ENCODE data around the gene COL4A2.

DNA sequence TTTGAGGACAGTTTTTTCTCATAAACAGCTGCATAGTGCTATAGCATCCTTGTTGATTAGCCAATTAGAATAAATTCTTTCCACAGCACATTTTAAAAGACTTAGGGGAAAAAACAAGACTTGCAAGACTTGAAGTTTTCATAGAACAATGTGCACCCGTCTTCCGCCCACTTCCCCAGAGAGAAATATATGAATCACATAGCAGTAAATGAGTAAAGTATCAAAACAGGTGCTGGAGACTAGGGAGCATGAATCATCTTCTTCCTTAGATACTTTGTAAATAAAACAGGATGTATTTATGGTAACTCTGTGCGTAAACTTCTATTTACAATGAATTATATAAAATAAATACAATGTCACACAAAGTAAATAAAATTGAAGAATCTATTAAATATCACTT is 75.1 kb downstream of the COL4A2 start:
- TF ChIP-seq CTCF (conservative IDR thresholded peaks at IDR 0.05; ENCODE audit: low read length) (no peak), EZH2phosphoT487 (IDR thresholded peaks at IDR 0.05; ENCODE audit: borderline replicate concordance) (no peak)
